NK-92 treated with Interleukin-12 subunit alpha and Interleukin-12 subunit beta, amount 100 ng/mL, for 24 hours (cell line): Measurements from ENCODE around the gene RALGDS.

Experiments used
- DNase-seq: peaks from one replicate; lab custom pipeline; 2025; lab: John Stamatoyannopoulos, UW

RALGDS gene

DNA sequence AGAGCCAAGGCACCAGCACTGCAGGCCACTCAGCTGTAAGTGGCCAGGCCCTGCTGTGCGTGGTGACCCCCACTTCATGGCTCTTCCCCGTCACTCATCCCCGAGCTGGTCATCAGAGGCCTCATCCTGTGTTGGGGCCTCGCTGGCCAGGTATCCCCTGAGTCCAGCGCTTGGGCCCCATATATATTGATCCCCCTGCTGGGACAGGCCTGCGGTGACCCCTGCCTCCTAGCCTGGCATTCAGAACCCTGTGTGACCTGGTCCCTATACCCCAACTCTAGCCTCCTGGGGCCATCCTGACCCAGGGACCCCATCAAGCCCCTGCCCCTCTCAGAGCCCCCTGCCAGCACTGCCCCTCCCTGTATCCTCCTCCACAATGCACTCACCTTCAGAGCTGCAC, 30.0 kb upstream of the RALGDS start:
- no peak for DNase-seq

DNA sequence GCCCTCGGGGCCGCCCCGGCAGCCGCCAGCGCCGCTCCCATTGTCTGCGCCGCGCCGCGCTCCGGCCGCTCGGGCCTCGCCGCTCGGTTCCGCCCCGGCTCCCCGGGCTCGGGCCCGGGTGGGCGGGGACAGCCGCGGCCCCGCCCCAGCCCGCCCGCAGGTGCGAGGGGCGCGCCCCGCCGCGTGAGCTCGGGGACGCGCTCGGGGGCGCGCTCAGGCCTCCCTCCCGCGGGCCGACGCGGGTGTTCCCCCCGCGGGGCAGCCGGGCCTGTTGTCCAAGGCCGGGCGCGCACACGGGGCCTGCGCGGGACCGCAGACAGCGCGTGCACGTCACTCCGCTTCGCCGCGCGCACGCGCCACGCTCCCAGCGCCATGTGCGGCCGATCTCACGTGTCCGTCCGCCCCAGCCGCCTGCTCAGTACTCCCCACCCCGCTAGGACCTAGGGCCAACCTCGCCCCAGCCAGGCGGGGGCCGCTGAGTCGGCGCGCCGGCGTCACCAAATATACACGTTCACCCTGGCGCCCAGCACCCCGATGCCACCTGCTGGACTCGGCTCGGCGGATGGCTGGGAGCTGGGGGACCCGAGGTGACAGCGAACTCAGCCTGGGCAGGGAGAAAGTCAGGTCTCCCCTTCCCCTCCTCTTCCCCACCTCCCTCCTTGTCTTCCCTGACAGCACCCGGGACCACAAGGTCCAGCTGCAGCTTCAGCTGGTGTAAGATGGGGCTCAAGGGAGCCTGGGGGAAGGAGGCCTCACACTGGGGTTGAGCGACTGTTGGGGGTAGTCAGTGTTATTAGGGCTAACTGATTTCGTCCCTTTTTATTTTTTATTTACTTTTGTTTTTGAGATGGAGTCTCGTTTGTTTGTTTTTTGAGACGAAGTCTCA, 28.3 kb upstream of the RALGDS start:
- DNase-seq, result peak; percentile 82

DNA sequence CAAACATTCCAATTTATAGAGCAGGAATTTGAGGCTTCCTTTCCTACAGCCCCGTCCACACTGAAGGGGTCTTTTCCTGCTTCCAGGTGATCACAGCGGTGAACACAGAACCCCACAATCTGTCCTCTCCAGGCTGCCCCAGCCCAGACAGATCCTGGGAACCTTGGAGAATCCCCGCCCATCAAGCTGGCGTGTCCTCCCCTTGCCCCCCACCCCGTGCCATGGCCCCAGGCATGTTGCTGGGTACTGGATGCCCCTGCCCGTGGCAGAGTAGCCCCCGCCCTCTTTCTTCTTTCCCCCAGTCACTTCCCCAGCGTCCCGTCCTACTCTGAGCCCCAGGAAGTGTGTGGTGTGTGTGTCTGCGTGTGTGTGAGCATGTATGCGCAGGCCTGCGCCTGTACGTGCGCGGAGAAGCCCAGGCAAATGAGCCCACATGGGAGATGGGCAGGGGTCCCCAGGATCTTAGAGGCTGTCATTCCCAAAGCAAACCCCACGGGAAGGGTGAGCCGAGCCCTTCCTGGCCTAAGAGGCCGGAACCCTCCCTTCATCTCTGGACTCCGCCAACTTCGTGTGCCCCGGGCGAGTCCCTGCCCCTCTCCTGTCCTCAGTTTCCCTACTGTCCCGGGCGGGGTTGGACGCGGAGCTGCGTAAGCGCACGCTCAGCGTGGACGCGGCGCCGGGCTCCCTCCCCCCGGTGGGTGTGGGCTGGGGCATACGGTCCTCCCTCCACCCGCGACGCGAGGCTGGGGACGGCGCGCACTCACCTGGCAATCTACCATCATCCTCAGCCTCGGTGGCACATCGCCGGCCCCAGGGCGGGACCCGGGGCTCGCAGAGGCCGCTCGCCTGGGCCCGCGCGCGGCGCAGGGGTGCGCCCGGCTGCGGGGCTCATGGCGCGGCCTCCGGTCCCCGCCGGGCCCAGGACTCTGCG, 27.4 kb upstream of the RALGDS start:
- peak; percentile 27 for DNase-seq

DNA sequence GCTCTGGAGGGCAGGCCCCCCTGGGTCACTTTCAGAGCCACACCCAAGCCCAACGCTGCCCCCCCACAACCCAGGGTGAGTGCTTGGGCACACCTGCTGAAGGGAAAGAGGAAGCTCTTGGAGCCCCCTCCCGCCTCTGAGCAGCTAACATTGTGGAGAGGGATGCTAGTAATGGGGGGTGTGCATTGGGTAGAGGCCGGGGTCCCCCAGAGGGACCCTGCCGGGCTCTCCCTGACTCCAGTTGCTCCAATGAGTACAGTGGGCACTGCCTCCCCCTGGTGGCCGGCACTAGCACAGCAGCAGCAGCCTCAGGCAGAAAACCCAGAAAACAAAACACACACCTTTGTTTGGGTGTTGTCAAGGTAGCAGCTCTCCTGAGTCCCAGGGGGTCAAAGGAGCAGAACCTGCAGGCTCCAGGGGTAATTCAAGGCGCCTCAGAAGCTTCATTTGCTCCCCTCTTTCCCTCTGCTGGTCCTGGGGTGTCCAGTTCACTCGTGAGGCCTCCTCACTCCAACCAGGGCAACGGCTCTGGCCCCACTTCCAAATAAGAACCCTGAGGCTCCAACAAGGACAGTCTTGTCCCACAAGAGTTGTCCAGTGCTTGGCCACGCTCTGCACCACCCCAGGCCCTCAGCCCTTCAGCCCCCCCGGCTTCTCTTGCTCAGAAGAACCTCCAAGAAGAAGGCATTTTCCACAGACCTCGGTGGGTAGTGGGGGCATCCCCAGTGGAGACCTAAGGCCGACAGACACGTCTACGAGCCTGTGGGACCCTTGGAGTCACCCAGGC, 26.6 kb upstream of the RALGDS start:
- peak; percentile 55 for DNase-seq

DNA sequence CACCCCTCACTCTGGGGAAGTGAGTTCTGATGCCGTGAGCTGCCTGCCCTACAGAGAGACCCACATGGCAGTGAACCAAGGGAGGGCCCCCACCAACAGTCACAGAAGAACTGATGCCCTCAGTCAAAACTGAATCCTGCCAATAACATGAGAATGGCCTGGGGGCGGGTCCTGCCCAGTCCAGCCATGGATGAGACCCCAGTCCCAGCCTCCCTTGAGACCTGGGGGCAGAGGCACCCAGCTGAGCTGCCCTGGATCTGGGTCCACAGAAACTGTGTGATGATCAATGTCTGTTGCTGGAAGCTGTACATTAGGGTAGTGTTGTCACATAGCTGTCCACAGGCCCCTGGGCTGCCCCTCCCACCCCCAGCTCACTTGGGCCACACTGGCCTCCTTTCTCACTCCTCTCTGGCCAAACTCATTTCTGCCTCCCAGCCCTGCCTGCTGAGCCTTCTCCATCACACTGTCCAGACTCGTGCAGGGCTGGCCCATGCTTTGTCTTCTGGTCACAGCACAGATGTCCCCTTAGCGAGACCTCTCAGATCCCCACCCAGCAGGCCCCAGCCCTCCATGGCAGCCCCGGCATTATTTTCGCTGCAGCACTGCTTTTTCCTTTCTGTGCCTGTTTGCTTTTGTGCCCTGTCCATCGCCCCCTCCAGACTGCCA, 25.8 kb upstream of the RALGDS start:
- DNase-seq, result no peak

DNA sequence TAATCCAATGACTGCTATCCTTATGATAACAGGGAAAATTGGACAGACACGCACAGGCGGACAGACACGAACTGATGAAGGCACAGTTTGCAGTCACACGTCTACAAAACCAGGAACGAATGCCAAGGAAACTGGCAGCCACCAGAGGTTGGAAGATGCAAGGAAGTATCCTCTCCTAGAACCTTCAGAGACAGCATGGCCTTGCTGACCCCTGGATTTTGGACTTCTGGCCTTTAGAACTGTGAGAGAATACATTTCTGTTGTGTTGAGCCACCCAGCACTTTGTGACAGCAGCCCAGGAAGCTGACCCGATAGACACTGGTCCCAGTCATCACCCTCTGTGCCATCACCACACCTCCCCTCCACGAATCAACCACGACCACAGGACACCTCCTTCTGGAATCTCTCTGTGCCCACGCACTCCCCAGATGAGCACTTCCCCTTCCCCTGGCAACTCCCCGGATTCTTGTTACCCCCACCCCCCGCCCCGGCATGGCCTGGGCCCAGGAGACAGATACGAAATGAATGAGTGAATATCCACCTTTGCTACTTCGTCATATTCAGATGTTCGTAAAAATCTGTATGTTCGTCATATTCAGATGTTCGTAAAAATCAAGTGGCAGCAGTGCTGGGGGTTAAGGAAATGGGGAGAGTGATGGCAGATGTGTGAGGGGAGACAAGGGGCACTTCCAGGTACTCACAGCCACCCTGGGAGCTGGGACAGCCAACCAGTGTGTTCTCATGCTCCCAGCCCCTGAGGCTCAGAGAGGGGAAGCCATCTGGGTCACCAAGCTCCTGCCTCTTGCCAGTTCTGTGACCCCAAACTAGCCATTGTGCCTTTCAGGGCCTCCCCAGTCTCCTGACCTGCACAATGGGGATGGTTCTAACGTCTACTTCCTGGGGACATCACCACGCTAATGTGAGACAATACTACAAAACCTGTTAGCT, 24.1 kb upstream of the RALGDS start:
- DNase-seq, result no peak

DNA sequence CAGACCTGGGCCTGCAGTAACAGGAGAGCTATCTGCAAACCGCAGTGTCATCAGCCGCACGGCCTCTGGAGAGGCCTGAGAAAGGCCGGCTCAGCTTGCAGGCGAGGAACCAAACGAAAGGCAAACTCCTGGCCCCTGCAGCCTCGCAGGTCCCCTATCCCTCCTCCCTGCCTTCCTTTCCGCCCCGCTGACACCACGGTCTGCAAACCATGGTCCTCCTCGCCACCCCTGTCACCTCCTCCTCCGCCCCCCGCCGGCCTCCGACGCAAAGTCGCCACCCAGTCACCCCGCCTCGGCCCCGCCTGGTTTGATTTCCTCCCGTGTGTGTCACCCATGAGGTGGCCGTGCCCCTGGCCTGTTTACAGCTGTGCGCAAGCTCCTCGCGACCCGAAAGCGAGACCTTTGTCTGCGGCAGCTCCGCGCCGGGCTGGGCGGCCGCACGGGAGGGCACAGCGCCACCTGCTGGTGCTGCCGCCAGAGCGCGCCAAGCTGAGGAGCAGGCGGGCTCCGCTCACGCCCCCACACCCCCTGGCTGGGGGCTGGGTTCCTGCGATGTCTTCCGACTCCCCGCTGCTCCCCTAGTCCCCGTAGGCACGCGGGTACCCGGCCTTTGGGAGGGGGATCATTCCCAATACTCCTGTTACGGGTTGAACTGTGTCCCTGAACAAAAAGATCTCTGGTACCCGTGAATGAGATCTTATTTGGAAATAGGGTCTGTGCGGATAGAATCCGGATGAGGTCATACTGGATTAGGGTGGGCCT, 23.3 kb upstream of the RALGDS start:
- peak; percentile 73 for DNase-seq

DNA sequence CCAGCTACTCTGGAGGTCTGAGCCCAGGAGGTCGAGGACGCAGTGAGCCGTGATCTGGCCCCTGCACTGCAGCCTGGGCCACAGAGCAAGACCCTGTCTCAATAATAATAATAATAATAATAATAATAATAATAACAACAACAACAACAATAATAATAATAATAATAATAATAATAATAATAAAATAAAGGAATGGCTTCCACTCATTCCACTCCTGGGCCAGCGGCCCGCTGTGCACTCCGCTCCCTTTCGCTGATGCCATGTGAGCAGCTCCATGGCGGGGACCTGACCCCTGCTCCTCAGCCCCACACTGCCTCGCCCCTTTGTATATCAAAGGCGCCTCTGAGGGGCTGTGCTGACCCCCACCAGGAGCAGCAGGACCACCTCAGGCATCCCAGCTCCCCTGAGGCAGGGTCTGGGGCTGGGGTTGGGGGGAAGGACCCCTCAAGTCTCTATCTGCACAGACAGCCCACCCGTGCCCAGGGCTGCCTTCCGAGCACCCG, 22.6 kb upstream of the RALGDS start:
- no peak for DNase-seq

DNA sequence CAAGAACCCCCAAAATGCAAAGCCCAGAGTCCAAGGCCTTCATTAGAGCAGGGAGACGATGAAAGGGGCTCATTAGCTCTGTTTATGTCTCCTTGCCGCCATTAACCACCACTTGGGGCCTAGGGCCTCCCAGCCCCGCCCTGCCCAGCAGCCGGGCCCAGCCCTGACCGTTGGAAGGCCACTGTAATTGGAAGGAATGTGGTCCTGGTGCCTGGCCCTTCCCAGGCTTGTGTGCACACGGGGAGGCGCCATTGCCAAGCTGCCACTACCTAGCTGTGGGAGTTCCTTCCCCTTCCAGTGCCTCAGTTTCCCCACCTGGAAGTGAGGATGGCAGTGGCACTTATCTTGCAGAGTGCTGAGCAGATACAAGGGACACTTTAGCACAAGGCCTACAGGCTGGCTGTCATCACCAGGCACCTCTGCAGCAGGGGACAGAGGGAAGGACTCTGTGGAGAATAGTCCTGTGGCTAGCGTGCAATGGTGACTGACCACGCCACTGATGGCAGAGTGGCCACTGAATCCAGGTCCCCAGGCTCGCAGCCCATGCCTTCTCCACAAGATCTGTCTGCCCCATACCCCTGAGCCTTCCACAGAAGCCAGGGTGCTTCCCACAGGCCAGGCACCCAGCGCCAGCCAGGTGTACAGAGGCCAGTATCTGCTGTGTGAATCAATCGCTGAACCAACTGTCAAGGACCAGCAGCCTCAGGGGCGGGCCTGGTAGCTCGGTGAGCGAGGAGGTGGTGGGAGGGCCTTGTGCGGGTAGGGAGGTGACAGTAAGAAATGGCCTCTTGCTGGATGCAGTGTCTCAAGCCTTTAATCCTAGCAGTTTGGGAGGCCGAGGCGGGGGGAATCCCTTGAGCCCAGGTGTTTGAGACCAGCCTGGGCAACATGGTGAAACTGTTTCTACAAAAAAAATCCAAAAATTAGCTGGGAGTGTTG, 21.9 kb upstream of the RALGDS start:
- DNase-seq, result no peak

DNA sequence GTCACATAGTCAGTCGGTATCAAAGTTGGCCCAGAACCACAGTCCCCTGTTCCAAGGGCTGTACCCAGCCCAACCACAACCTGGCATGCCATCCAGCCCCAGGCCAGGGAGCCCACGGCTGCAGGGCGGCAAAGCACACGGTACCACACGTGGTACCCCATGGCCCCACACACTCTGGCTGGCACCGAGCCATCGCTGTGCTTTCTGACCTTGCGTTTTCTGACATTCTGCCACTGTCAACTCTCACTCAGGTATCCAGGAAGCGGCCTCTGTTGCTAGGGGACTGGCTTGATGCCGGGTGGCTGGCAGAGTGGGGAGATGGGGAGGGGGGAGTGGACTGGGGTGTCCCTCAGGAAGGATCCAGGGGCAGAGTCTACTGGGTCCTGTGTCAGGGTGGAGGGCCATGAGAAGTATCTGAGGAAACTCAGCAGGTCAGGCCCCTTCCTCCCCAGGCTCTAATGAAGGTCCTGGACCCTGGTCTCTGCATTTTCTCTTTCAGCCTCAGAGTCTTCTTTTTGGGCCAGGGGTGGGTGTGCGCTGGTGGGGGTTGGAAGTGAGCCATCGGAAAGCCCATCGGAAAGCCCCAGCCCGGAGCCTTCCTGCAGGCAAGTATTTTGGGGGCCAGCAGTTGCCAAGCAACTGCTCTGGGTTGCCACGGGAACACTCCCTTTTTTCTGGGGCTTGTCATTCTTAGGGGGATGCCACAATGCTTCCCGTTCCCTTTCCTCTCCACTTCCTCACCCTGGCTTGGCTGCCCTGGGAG, 21.0 kb upstream of the RALGDS start:
- DNase-seq, result no peak

DNA sequence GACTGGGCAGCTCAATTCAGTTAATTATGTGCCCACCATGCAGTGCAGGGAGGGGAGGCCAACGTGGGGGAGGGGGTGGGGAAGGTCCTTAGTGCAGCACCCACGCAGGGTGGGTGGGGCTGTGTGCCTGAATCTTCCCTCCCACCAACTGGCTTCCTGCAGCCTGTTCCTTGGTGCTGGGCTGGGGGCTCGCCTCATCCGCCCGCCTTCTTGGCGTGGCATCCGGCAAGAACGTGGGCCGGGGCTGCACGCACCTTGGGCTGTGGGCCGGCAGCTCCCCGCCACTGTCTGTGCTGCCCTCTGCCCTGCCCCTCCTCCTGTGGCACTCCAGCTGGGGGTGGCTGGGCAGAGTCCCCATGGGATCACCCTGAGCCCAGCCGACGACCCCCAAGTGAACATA, 19.6 kb upstream of the RALGDS start:
- DNase-seq, result no peak

DNA sequence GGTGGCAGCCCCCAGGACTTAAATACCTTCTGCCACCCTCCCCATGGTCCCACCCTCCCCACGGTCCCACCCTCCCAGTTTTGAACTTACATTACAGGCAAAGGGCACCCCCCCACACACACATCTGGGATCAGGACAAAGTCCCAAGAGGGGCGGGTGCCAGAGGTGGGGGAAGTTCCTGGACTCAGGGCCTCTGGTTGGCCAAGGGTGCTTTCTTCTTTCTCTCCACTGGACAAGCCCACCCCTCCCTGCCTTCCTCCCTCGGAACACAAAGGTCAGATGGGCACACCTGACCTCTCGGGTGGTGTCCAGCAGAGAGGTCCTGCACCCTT, 19.1 kb upstream of the RALGDS start:
- no peak for DNase-seq

DNA sequence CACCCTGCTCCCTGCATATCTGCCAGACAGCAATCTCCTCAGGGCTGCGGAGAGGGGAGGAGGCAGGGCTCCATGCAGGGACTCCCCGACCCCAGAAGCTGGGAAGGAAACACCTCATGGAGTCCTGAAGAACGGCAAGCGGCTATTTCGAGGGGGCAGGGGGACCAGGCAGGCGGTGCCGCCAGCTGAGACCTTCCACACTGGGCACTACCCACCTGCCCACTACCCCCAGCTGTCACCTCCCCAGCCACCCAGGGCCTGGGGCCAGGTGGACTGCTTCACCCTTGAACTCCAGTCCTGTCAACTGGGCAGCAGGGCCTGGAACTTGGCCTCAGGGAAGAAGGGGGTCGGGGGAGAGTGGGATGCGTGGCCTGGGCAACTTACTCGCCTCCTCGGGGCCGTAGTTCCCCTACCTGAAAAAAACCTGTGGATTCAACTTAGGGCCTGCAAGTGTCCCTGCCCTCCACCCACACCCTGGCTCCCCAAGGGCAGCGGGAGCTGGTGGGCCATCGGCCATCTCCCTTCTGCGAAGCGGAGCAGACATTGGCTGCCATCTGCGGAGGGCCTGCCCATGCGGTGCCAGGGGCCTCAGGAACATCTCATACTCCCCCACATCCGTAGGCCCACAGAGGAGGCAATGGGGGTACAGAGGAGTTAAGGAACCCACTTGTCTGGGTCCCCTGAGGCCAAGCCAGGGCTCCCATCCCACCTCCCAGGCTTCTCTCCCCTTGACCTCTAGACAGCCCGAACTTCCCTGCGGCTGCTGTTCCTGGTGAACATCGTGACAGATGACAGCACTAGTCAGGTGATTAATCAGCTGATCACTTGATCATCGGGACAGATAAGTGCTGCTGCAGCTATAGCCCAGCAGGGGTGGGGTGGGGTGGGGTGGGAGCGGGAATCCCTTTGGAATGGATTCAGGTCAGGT, 18.5 kb upstream of the RALGDS start:
- no peak for DNase-seq

DNA sequence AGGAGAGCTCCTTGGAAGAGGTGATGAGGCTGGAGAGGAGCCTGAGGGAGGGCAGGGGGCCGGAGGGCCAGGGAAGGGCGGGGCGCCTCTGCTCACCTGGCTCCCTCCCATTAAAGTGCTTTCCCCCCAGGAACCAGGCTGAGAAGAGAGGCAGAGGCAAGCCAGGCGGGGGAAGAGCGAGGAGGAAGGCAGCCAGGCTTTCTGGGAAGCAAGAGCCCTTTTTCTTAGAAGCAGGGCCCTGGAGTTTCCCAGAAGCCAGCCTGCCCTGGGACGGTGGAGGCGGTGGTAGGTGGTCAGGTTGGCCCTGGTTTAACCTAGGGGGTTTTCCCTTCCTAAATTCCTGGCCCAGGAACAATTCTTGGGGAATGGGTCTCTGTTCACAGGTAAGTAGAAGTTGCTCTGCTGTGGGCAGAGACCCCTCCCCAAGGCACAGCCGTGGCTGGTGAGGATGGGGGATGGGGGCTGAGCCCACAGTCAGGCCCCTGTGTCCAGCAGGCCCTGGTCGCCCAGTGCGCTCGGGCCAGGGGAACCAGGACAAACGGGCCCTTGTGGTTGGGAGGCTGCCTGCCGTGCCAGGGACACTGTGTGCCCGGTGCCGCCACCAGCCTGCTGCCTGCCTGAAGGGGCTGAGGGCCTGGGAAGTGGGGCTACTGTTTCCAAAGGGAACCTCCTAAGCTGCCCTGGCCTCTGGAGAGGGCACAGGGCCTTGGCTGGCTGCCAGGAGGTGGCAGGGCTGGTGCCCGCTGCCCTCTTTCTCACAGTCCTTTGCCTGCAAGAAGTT, 16.6 kb upstream of the RALGDS start:
- DNase-seq, result no peak

DNA sequence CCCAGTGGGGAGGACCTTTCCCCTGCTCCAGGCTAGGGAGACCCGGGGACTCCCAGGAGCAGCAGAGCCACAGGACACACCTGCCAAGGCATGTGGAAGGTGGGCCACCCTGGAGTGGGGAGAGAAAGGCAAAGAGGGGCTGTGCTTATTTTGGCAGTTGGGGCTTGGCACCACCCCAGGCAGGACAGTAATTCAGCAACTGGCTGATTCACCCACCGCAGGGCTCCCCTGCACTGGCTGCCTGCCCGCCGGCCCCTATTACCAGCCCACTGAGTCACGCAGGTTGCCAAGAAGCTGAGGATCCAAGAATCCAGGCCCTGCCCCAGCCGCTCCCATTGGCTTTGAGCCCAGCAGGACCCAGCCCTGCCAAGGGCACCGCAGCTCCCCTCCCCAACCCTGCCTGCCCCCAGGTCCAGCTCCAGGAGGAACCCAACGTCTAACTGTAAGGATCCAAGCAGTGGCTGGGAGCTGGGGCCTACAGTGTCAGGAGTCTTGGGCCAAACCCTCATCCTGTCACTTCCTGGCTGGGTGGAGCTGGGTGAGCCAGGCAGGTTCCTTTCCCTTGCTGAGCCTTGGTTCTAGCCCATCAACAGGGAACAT, 14.2 kb upstream of the RALGDS start:
- DNase-seq, result no peak
